GM08714 (cell line): Measurements from ENCODE around the gene RGS3.

Source experiments
- H3K4me3 ChIP-seq: fragments of 200-500 bp; sonication (Bioruptor generic); 2 replicates; pipeline ENCODE4 v1.5.1; 2014; ENCODE audit warnings: mild to moderate bottlenecking, low read length, inconsistent platforms
- ZNF274 ChIP-seq: IDR thresholded peaks from 2 replicates; pipeline ENCODE4 v1.6.1; 2012; ENCODE audit warnings: mild to moderate bottlenecking, low read depth, low read length

RGS3 gene

DNA sequence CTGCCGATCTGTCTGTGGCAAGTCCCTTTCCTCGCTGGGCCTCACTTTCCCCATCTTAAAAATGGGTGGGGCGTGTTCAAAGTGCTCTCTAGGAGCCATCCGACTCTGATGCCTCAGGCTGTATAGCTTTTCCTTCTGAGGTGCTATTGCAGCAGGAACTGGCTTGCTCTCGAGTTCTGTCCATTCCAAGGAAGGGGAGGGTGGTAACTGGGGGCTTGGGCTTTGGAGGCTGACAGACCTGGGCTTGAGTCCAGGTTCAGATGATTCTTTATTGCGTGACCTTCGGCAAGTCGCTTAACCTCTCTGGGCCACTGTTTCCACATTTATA is 139.5 kb downstream of the RGS3 start:
- TF ChIP-seq ZNF274, result no peak
- no peak overlapping the region for H3K4me3 ChIP-seq

DNA sequence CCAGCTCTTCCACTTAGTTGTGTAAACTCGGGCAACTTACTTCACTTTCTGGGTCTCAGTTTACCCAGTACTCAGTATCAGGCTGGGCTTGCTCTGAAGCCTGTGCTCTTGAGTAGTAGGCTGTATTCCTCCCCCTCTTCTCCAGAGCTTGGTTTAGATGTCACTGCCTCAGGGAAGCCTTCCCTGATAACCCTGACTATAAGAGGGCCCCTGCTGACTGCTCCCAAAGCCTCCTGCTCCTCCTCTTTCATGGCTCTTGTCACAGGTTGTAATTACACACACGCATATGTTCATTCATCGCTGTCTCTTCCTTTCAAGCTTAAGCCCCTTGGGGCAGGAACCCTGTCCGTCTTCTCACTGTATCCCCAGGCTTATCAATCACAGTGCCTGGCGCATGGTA is 140.2 kb downstream of the RGS3 start:
- H3K4me3 ChIP-seq, result no peak overlapping the region
- no peak for TF ChIP-seq ZNF274

DNA sequence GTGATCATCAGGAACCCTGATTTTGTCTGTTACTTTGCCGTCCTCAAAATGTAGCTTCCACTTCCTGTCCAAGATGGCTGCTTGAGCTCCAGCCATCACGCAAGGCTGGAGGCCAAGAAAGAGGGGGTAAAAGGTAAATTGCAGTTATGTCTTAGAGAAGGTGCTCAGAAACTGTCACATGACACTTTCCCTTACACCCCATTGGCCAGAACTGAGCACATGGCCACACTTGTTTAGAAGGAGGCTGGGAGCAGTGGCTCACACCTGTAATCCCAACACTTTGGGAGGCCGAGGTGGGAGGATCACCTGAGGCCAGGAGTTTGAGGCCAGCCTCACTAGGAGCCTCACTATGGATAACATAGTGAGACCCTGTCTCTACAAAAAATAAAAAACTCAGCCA is 140.9 kb downstream of the RGS3 start:
- no peak for TF ChIP-seq ZNF274
- no peak overlapping the region for H3K4me3 ChIP-seq

DNA sequence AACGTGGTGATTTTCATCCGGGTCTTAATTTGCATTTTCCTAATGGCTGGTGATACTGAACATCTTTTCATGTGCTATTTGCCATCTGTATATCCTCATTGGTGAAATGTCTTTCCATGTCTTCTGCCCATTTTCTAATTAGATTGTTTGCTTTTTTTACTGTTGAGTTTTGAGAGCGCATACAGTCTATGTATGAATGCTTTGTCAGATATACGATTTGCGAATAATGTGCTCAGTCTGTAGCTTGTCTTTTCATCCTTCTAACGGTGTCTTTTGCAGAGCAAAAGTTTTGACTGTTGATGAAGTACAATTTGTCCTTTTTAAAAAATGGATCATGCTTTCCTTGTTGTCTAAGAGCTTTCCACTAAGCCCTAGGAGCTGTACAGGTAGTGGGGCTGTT is 143.0 kb downstream of the RGS3 start:
- H3K4me3 ChIP-seq, result no peak overlapping the region
- TF ChIP-seq ZNF274, result no peak

DNA sequence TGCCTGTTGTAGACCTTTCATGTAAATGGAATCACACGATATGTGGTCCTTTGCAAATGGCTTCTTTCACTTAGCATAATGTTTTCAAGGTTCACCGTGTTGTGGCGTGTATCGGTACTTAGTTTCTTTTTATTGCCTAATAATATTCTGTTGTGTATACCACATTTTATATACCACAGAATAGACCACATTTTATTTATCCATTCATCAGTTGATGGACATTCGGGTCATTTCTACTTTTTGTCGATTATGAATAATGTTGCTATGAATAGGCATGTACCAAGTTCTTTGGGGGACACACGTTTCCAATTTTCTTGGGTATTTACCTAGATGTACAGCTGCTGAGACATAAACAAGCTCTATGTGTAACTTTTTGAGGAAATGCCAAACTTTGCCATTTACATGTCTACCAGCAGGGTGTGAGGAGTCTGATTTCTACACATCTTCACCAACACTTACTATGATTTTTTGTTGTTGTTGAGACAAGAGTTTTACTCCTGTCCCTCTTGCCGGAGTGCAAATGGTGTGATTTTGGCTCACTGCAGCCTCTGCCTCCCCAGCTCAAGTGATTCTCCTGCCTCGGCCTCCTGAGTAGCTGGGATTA is 144.7 kb downstream of the RGS3 start:
- no peak overlapping the region for H3K4me3 ChIP-seq
- TF ChIP-seq ZNF274, result no peak

DNA sequence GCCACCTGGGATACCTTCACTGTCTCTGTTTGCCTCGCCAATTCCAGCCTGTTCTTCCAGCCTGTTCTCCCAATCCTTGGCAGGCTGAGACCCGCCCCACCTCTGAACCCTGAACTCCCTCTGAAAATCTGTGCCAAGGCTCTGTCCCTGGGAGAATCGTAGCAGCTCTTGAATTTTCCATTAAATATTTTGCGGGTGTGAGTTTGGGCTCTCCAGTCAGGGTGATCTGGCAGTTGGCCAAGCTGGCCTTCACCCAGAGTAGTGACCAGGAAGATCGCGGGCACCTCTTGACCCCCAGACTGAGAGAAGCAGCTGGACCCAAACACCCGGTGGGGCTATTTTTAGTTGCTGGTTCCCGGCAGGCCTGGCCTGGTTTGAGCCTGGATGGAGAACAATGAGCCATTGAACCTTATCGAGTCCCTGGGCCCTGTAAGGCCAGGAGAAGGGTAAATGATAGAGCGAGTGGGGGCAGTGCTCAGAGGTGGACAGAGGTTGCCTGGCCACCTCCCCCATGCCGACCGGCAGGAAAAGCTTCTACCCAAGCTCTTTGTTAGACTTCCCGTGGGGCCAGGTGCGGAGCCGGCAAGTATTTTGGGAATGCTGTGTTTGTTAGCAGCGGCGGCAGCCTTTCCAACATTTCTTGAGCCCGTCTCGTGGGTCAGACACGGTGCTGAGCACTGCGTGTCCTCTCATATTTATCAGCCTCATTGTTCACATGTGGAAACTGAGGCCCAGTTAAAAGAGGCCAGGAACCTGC is 146.2 kb downstream of the RGS3 start:
- H3K4me3 ChIP-seq, result no peak overlapping the region
- TF ChIP-seq ZNF274, result no peak

DNA sequence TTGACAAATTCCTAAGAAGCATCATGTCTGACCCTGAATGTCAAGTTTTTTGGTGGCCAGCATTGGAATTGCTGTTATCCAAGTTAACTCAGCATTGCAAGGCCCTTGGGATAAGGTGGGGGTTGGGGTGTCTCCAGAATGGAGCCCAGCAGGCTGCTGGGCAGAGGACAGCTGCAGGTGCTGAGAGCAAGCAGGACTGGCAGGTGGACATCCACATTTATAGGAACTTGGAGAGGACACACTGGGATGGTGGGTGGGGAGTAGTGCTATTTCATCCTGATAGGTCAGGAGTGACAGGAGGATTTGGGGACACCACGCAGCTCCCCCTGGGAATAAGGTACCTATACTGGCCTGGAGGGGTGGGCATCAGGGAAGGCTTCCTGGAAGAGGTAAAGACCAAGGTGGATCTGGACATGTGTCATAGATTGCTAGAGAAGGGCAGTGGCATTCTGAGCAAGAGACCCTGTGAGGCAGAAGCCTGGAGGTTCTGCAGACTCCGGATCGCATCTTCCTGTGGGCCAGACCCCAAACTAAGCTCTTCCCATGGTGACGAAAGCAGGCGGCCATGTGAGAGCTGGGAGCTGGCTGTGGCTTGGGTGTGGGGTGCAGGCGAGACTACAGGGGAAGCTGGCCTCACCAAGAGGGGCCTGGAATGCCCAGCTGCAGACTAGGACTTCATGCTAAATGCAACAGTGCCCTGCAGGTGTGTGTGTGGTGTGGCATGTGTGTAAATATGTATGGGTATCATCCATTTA is 148.1 kb downstream of the RGS3 start:
- H3K4me3 ChIP-seq, result no peak overlapping the region

DNA sequence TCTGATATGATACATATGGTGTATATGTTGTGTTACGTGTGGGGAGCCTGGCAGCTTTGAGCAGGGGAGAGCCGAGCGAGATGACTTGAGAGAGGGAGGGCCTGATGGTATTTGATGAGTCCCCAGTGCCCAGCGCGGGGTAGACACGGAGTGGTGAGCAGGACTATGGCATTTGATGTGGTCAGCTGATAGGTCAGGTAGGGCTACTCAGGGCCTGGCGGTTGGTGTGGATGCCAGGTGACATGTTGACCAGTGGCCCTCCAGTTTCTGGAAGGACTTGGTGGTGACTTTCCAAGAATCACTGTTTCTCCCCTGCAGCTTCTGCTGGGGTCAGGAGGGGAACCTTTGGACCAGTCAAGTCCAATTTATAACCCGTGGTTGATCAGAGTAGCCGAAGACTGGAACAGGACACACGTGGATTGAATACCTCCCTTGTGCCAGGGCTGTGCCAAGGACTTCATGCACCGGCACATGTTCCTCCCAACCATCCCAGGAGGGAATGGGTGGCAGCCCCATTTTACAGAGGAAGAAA is 148.8 kb downstream of the RGS3 start:
- no peak for TF ChIP-seq ZNF274
- no peak overlapping the region for H3K4me3 ChIP-seq

More for the DNA sequence above, 148.1 kb downstream of the RGS3 start:
- no peak for TF ChIP-seq ZNF274

DNA sequence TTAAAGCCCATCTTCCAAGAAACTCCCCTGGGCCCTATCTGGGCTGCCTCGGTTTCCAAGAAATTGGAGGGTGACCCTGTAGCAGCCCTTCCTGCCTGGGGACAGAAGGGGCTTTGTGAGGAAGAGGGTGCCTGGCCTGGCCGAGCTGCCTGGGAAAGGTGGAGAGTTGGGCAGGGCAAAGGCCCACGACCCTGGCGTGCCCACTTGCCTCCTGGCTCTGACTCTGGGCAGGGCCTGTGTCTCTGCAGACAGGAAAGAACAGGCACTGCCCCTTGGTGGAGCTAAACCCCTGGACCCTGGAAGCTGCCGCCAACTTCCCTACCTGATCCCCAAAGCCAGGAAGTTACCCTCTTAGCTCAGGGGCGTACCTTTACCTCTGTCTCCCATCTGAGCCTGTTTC is 149.3 kb downstream of the RGS3 start:
- no peak for TF ChIP-seq ZNF274
- no peak overlapping the region for H3K4me3 ChIP-seq

DNA sequence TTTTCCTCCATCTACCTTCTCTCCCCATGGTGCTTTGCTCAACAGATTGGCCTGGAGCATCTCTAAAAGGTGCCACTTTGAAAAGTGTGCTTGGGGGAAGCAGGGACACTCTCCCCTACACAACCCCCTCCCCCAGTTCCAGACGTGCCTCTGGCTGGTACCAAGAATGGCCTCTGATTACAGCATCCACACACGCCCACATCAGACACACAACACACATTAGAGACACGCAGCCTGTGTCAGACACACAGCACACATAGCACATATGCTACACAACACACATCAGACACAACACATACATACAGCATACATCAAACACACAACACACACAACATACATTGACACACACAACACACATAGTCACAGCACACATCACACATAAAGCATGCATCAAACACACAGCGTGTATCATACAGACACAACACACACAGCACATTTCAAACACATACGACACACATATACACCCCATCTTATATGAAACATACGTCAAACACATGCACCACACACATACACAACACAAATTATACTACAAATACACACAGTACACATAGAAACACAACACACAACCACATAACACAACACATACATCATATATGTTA is 150.4 kb downstream of the RGS3 start:
- TF ChIP-seq ZNF274, result no peak
- H3K4me3 ChIP-seq, result no peak overlapping the region

DNA sequence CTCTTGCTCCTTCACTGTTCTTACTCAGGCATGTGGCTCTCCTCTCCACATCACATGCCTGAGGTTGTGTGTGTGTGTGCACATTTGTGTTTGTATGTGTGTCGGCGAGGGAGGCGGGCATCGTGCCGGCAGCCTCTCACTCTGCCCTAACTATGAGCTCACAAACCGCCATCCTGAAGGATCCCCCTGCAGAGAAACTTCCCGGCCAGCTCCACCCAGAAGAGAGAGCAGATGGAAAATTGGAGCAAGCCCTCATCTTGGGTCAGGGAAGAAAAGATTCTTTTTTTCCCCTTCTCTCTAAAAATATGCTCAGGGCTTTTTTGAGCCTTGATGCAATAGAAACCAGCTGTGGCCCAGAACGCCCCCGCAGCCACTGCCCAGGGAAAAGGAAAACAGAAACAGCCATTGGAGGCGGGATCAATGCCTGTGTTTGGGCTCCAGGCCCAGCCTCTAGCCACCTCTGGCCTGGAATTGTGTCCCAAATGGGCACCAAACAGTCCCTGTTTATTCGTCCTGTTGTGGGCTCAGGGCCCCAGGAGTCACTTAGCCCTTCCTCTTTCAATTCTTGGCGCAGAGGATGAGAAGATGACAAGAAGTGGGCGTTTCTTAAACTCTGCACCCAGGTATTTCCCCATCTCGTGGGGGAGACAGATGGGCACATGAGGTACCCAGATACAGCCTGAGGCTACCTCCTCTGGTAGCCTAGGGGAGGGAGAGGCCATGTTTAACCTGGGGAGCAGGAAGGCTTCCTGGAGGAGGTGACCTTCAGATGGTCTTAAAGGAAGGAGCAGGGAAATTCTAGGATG is 151.5 kb downstream of the RGS3 start:
- TF ChIP-seq ZNF274, result no peak
- no peak overlapping the region for H3K4me3 ChIP-seq

DNA sequence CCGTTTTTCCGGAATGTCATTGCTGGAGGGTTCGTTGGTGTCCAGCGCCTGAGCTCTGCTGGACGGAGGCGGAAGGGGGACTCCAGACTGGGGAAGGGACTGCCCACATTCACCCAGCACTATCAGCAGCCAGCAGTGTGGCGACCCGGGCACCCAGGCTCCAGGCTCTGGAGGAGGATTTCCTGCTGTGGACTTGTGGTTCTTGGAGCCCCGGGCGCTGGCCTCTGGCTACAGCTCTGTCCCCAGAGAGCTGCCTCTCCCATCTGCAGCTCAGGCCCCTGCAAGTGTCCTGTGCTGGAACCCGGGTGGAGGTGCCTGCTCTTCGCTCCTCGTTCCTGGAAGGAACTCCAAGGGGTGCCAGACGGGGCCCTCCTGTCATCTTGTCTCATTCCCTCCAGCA is 152.6 kb downstream of the RGS3 start:
- no peak for TF ChIP-seq ZNF274
- no peak overlapping the region for H3K4me3 ChIP-seq

DNA sequence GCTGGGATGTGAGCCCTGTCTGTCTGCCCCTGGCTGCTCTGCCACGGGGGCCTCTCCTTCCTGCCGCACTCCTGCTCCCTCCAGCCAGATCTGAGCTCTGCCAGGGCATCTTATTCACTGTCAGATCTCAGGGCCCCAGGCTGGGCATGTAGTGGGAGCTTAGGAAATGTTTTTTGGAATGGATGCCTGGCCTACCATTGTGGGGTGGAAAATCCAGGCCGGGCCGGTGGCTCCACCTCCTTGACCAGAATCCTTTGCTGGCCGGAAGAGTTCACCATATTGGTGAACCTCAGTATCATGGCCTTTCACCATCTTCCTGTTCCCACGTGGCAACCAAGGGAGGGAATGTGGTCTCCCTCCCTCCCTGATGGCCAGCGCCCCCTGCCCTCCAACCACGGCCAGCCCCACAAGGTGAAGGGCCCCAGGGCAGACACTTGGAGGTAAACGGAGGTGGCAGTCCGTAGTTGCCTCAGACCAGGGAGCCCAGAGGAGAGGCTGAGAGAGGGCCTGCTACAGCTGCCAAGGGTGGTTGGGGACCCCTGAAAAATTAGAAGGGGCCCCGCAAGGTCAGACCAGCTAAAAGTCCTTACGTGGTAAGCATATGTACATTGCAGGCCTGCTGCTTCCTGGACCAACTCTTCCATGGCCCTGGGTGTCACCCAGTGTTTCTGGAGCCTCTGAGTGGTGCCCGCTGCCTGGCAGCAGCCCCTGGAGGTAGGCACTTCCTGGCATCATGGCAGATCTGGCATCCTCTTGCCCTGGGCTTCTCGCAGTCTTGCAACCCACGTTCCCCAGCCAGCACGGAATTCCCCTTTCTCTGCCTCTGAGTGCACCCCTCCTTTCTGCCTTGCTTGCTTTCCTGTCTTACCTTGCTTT is 153.3 kb downstream of the RGS3 start:
- H3K4me3 ChIP-seq, result no peak overlapping the region
- TF ChIP-seq ZNF274, result no peak
